Measurements from ENCODE around the gene TTLL6.
"Not testable (repeated sequence)": the region's sequence is repeated elsewhere in the genome, so short reads cannot be mapped to it uniquely, and the experiment has no call there.

The TTLL6 gene

DNA sequence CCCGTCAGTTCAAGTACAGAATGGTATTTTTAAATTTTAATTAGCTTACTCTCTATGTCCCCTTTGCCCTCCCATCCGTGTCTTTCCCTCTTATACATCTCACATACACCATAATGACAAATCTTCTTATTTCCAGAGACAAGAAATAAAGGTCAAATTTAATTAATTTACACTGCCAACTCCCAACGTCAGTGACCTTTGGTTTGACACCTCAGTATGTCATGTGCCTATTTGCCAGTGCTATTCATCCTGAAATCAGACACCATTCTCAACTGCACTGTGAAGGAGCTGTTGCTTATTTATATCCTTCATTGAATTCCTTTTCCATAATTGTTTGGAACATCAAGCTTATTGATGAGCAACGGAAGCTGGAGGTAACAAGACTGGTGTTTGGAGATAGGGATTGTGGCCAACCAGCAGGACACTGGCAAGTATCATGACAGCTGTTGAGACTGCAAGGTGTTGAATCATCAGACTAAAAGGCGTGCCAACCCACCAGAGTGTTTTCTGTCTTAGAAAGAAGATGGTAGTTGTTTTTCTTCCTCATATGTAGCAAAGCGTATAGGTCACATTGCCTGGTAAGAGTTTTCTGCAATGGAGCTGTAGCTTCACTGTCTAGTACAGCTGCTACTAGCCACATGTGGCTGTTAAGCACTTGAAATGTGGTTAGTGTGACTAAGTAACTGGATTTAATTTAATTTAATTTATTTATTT lies 26.3 kb upstream of the TTLL6 start:
- peak; percentile 56 for DNase-seq (ENCODE audit: low read depth)
- no peak overlapping the region for H3K4me3 ChIP-seq (ENCODE audit: control insufficient read depth, low read depth, low read length)
- TF ChIP-seq, protein P1, sequence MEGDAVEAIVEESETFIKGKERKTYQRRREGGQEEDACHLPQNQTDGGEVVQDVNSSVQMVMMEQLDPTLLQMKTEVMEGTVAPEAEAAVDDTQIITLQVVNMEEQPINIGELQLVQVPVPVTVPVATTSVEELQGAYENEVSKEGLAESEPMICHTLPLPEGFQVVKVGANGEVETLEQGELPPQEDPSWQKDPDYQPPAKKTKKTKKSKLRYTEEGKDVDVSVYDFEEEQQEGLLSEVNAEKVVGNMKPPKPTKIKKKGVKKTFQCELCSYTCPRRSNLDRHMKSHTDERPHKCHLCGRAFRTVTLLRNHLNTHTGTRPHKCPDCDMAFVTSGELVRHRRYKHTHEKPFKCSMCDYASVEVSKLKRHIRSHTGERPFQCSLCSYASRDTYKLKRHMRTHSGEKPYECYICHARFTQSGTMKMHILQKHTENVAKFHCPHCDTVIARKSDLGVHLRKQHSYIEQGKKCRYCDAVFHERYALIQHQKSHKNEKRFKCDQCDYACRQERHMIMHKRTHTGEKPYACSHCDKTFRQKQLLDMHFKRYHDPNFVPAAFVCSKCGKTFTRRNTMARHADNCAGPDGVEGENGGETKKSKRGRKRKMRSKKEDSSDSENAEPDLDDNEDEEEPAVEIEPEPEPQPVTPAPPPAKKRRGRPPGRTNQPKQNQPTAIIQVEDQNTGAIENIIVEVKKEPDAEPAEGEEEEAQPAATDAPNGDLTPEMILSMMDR (IDR thresholded peaks at IDR 0.05; ENCODE audit: control insufficient read depth, insufficient read depth, low read depth, low read length, missing control alignments): no peak

DNA sequence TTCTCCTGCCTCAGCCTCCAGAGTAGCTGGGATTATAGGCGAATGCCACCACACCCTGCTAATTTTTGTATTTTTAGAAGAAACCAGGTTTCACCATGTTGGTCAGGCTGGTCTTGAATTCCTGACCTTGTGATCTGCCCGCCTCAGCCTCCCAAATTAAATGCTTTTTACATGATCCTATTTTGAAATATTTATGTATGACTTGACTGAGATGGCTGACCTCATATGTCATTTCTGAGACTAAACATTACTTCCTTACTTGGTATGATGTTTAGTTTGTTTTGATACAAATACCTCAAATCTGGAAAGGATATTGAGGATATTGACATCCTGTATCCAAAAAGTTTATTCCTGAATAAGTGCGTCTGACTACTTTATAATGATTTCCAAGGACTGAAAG lies 25.7 kb upstream of the TTLL6 start:
- no peak overlapping the region for H3K4me3 ChIP-seq (ENCODE audit: control insufficient read depth, low read depth, low read length)
- DNase-seq (ENCODE audit: low read depth): no peak
- TF ChIP-seq, protein P1 (IDR thresholded peaks at IDR 0.05; ENCODE audit: control insufficient read depth, insufficient read depth, low read depth, low read length, missing control alignments): no peak

DNA sequence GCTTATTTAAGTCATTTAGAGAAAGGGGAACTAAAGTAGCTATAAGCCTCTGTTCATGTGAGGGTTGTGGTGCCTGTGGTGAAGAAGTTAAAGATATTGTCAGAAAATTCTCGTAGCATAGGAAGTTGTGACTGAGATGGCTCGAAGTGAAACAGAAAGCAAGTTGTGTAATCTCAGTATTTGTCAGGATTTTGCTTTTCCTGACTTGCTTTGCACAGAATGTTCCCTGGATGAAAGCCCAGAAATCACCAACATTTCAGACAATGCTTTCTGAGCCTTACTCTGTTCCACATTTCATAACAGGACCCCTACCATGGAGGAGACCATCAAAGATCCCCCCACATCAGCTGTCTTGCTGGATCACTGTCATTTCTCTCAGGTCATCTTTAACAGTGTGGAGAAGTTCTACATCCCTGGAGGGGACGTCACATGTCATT lies 24.4 kb upstream of the TTLL6 start:
- H3K4me3 ChIP-seq (ENCODE audit: control insufficient read depth, low read depth, low read length): peak overlapping the region; percentile 24

DNA sequence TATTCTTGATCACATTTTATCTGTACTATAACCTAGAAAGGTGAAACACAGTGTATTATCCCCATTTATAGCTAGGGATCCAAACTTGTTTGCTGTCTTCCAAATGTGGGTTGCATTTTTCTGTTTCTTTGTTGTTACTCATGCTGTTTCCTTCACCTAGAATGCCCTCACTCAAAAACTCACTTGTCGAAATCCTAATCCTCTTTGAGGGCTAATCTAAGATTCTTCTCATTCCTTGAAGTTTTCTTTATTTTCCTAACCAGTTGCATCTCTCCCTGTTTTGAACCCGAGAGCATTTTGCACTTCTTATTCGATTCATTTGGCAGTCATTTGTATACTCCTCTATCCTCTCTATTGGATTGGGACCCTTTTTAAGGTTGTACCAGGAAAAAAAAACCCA lies 23.4 kb upstream of the TTLL6 start:
- DNase-seq (ENCODE audit: low read depth): no peak
- H3K4me3 ChIP-seq (ENCODE audit: control insufficient read depth, low read depth, low read length): no peak overlapping the region
- TF ChIP-seq, protein P1 (IDR thresholded peaks at IDR 0.05; ENCODE audit: control insufficient read depth, insufficient read depth, low read depth, low read length, missing control alignments): no peak

More for the DNA sequence above, 24.4 kb upstream of the TTLL6 start:
- DNase-seq (ENCODE audit: low read depth): peak; percentile 38
- TF ChIP-seq, protein P1 (IDR thresholded peaks at IDR 0.05; ENCODE audit: control insufficient read depth, insufficient read depth, low read depth, low read length, missing control alignments): no peak

DNA sequence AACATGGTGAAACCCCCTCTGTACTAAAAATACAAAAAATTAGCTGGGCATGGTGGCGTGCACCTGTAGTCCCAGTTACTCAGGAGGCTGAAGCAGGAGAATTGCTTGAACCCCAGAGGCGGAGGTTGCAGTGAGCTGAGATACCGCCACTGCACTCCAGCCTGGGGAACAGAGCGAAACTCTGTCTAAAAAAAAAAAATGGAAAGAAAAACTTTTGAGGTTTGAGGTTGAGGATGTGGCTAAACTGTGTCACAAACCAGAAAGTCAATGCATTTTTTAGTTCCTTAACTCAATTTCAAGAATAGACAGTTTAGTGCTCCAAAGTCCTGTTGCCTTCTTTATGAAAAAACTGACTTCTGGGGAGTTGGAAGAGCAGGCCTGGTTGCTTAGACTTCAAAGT lies 20.4 kb upstream of the TTLL6 start:
- not testable (repeated sequence) for DNase-seq (ENCODE audit: low read depth); H3K4me3 ChIP-seq (ENCODE audit: control insufficient read depth, low read depth, low read length)

DNA sequence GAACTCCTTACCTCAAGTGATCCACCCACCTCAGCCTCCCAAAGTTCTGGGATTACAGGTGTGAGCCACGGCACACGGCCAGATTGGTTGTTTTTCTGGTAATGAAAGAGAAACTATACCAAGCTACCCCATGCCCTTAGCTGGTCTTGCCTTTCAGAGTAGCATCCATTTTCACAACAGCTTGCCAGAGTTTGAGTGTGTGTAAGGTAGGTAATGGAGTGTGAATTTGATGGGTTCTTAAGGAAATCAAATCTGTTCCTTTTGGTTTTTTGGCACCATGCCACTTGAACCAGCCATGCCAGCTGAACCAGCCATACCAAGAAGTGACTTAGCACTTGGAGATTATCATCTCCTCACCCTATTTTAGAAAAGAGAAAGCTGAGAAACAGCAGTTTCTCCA lies 18.9 kb upstream of the TTLL6 start:
- no peak for DNase-seq (ENCODE audit: low read depth)
- H3K4me3 ChIP-seq (ENCODE audit: control insufficient read depth, low read depth, low read length): no peak overlapping the region
- TF ChIP-seq, protein P1 (IDR thresholded peaks at IDR 0.05; ENCODE audit: control insufficient read depth, insufficient read depth, low read depth, low read length, missing control alignments): no peak

DNA sequence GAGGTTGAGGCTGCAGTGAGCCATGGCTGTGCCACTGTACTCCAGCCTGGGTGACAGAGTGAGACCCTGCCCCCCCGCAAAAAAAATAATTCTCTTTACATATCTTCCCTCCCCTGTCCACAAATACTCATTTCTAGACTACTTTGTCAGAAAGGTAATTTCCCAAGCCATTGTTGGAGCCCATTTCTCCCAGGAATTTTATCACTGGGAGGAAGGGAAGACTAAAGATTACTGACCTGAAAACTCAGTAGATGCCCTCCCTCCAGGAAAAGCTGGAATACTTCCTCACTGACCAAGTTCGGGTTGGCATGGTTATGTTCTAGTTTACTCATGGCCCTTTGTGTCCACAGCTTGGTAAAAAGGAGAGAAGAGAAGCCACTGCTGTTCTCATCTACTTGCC lies 17.9 kb upstream of the TTLL6 start:
- no peak overlapping the region for H3K4me3 ChIP-seq (ENCODE audit: control insufficient read depth, low read depth, low read length)
- DNase-seq (ENCODE audit: low read depth): no peak
- TF ChIP-seq, protein P1 (IDR thresholded peaks at IDR 0.05; ENCODE audit: control insufficient read depth, insufficient read depth, low read depth, low read length, missing control alignments): no peak
